Nephron progenitor cell (in vitro differentiated cells): ENCODE data around the gene IFNG-AS1.

Experiments
- DNase-seq: peaks from one replicate; pipeline ENCODE4 v3.0.0; 2021
- H3K27ac Mint-ChIP-seq: 2 replicates; pipeline ENCODE4 v1.8.0; 2021; ENCODE audit warnings: mild to moderate bottlenecking, moderate library complexity, mixed read lengths
- H3K27me3 Mint-ChIP-seq: 2 replicates; pipeline ENCODE4 v1.8.0; 2021; ENCODE audit warnings: mild to moderate bottlenecking, low read depth, mixed read lengths; ENCODE audit not compliant: poor library complexity
- H3K36me3 Mint-ChIP-seq: 2 replicates; pipeline ENCODE4 v1.8.0; 2021; ENCODE audit warnings: low read depth, mixed read lengths
- H3K4me1 Mint-ChIP-seq: 2 replicates; pipeline ENCODE4 v1.8.0; 2021; ENCODE audit warnings: mixed read lengths
- H3K4me3 Mint-ChIP-seq: 2 replicates; pipeline ENCODE4 v1.8.0; 2021; ENCODE audit warnings: mild to moderate bottlenecking, moderate library complexity, mixed read lengths
- H3K9me3 Mint-ChIP-seq: 2 replicates; pipeline ENCODE4 v1.8.0; 2021; ENCODE audit warnings: mild to moderate bottlenecking, moderate library complexity, mixed read lengths
- TF ChIP-seq, protein P1 (sequence below): fragments of 200-600 bp; sonication (generic); IDR thresholded peaks from 2 replicates; pipeline ENCODE4 v1.5.0; 2021; ENCODE audit warnings: antibody characterized with exemption

Gene IFNG-AS1

DNA sequence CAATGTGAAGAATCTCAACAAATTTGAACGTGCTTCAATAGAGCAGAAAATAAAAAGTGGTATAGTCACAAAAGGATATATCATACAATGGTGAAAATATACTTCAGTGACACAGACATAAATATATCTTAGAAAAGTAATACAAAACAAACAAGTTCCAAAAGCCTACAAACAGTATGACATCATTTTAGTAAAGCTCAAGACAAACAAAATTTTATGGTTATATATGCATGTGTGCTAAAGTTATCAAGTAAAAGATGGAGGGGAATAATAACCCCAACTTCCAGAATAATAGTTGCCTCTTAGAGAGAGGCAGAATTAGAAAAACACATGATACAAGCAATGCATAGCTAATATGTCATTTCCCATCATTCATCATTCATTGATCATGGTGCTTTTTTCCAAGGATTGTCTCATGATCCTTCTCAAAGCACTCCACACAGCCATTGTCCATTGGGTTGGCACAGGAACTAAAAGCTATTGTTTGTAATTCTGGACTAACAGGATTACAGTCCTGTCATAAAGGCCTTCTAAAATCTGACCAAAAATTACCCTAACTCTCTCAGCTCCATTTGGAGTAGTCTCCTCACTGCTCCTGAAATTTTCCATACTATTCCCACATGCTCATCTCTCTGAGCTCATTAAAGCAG, 59.5 kb downstream of the IFNG-AS1 start:
- H3K4me1 Mint-ChIP-seq: no peaks in the 10 kb centered on the region
- H3K27ac Mint-ChIP-seq: no peak overlapping the region
- TF ChIP-seq, protein P1, sequence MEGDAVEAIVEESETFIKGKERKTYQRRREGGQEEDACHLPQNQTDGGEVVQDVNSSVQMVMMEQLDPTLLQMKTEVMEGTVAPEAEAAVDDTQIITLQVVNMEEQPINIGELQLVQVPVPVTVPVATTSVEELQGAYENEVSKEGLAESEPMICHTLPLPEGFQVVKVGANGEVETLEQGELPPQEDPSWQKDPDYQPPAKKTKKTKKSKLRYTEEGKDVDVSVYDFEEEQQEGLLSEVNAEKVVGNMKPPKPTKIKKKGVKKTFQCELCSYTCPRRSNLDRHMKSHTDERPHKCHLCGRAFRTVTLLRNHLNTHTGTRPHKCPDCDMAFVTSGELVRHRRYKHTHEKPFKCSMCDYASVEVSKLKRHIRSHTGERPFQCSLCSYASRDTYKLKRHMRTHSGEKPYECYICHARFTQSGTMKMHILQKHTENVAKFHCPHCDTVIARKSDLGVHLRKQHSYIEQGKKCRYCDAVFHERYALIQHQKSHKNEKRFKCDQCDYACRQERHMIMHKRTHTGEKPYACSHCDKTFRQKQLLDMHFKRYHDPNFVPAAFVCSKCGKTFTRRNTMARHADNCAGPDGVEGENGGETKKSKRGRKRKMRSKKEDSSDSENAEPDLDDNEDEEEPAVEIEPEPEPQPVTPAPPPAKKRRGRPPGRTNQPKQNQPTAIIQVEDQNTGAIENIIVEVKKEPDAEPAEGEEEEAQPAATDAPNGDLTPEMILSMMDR: no peak
- no peaks in the 10 kb centered on the region for H3K36me3 Mint-ChIP-seq
- no peak overlapping the region for H3K4me3 Mint-ChIP-seq
- H3K9me3 Mint-ChIP-seq: peaks cover 15% of the 10 kb centered on the region
- DNase-seq: no peak
- H3K27me3 Mint-ChIP-seq: no peaks in the 10 kb centered on the region

DNA sequence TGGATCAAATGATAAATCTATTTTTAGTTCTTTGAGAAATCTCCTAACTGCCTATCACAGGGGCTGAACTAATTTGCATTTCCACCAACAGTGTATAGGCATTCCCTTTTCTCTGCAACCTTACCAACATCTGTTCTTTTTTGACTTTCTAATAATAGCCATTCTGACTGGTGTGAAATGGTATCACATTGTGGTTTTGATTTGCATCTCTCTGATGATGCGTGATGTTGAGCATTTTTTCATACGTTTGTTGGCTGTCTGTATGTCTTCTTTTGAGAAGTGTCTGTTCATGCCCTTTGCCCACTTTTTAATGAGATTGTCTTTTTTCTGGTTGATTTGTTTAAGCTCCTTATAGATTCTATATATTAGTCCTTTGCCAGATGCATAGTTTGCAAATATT, 67.1 kb downstream of the IFNG-AS1 start:
- H3K36me3 Mint-ChIP-seq: peaks cover 13% of the 10 kb centered on the region
- H3K4me1 Mint-ChIP-seq: no peaks in the 10 kb centered on the region

DNA sequence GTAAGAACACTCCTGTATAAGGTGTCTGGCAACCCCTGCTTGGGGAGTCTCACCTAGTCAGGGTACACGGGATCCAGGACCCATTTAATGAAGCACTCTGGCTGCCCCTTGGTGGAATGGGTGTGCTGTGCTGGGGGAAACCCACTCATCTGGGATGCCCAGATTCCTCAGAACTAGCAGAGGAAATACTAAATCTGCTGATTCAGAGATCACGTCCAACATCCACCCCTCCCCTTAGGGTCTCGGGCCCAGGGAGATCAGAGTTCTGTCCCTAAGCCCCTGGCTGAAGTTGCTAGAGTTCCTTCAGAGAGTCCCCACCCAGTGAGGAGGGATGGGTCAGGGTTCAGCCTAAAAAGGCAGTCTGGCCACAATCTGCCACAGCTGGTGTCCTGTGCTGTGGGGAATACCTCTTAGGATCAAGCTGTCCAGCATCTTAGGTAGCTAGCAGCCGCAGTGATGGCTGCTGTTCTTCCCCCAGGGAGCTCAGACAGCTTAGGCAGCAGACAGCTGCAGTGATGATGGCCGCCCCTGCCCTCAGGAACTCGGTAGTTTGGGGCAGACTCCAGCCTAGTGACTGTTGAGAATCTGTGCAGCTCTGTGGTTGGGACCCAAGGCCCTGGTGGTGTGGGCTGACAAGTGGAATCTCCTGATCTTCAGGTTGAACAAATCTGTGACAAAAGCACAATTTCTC, 74.8 kb downstream of the IFNG-AS1 start:
- peaks cover 11% of the 10 kb centered on the region for H3K36me3 Mint-ChIP-seq
- no peak for DNase-seq
- no peak overlapping the region for H3K4me3 Mint-ChIP-seq
- peaks cover 84% of the 10 kb centered on the region for H3K9me3 Mint-ChIP-seq
- no peaks in the 10 kb centered on the region for H3K27me3 Mint-ChIP-seq
- H3K4me1 Mint-ChIP-seq: no peaks in the 10 kb centered on the region
- TF ChIP-seq, protein P1: no peak
- H3K27ac Mint-ChIP-seq: no peak overlapping the region

More for the DNA sequence above, 67.1 kb downstream of the IFNG-AS1 start:
- DNase-seq: no peak
- Mint-ChIP-seq H3K27ac (no peak overlapping the region), H3K27me3 (no peaks in the 10 kb centered on the region), H3K9me3 (peaks cover 53% of the 10 kb centered on the region), H3K4me3 (no peak overlapping the region)
- TF ChIP-seq, protein P1: no peak

DNA sequence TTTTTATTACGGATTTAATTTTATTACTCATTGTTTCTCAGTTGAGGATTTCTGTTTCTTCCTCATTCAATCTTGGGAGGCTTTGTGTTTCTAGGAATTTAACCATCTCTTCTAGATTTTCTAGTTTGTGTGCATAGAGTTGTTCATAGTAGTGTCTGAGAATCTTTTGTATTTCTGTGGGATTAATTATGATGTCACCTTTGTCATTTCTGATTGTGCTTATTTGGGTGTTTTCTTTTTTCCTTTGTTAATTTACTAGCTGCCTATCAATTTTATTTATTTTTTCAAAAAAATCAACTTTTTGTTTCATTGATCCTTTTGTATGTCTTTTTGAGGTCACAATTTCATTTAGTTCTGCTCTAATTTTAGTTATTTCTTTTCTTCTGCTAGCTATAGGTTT, 75.9 kb downstream of the IFNG-AS1 start:
- H3K27ac Mint-ChIP-seq: no peak overlapping the region
- H3K36me3 Mint-ChIP-seq: peaks cover 11% of the 10 kb centered on the region
- no peaks in the 10 kb centered on the region for H3K27me3 Mint-ChIP-seq
- H3K4me1 Mint-ChIP-seq: no peaks in the 10 kb centered on the region
- no peak for DNase-seq
- peaks cover 73% of the 10 kb centered on the region for H3K9me3 Mint-ChIP-seq
- H3K4me3 Mint-ChIP-seq: no peak overlapping the region
- TF ChIP-seq, protein P1: no peak

DNA sequence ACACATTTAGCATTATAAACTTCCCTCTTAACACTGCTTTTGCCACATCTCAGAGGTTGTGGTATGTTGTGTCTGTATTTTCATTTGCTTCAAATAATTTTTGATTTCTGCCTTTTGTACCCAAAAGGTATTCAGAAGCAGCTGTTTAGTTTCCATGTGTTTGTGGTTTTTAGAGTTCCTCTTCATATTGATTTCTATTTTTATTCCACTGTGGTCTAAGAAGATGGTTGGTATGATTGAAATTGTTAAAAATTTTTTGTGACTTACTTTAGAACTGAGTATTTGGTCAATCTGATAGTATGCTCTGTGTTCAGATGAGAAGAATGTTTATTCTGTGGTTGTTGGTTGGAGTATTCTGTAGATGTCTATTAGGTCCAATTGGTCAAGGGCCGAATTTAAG, 76.4 kb downstream of the IFNG-AS1 start:
- DNase-seq: no peak
- no peaks in the 10 kb centered on the region for H3K4me1 Mint-ChIP-seq

More for the DNA sequence above, 76.4 kb downstream of the IFNG-AS1 start:
- peaks cover 11% of the 10 kb centered on the region for H3K36me3 Mint-ChIP-seq
- no peak overlapping the region for H3K27ac Mint-ChIP-seq
- no peak overlapping the region for H3K4me3 Mint-ChIP-seq
- TF ChIP-seq, protein P1: no peak
- no peaks in the 10 kb centered on the region for H3K27me3 Mint-ChIP-seq
- peaks cover 68% of the 10 kb centered on the region for H3K9me3 Mint-ChIP-seq
